Measurements from ENCODE around the gene PCDHGC3. TPM values are rescaled to one million over a fixed set of nuclear protein-coding genes. Genes with fewer than 3 reads are reported as not detected.

The PCDHGC3 gene
- total and polyA plus RNA-seq, 3 donors from 2014 or later = 14.5 to 61.1 (median 29.4) TPM

GRCh38 chr5:141434006-141434405 lies 41.8 kb upstream of the PCDHGC3 start:
- Histone ChIP-seq H3K4me1 (no peaks in the 10 kb centered on the region), H3K27ac (no peak overlapping the region), H3K9me3 (no peaks in the 10 kb centered on the region), H3K4me3 (no peak overlapping the region), H3K27me3 (no peaks in the 10 kb centered on the region), H3K36me3 (ENCODE audit: low read depth, missing control alignments) (no peaks in the 10 kb centered on the region)
- TF ChIP-seq CTCF (IDR thresholded peaks at IDR 0.05) (no peak), POLR2A (IDR thresholded peaks at IDR 0.05) (no peak)
- 58 to 76% methylated on average over 2 of the region's 2 CpGs for WGBS, 2 donors
- DNase-seq = no peak
- intact Hi-C loops (cut with DNase I; ENCODE audit: low total_unique reads) = no loop called here

- intact Hi-C loops (cut with DNase I; ENCODE audit: low total_unique reads) = no loop called here
- no peaks in the 10 kb centered on the region for H3K36me3 ChIP-seq (ENCODE audit: low read depth, missing control alignments)
- no peaks in the 10 kb centered on the region for H3K4me1 ChIP-seq
- no peaks in the 10 kb centered on the region for H3K9me3 ChIP-seq
- H3K4me3 ChIP-seq = no peak overlapping the region
- no peak overlapping the region for H3K27ac ChIP-seq
- no peak for DNase-seq
- H3K27me3 ChIP-seq = no peaks in the 10 kb centered on the region
- no peak for TF ChIP-seq CTCF (IDR thresholded peaks at IDR 0.05)
- TF ChIP-seq POLR2A (IDR thresholded peaks at IDR 0.05) = no peak
- WGBS, 2 donors = 83 to 86% methylated on average over 2 of the region's 2 CpGs
Measured at GRCh38 chr5:141437221-141437620, 38.5 kb upstream of the PCDHGC3 start.

GRCh38 chr5:141439411-141440141 lies 36.2 kb upstream of the PCDHGC3 start:
- H3K36me3 ChIP-seq (ENCODE audit: low read depth, missing control alignments) = no peaks in the 10 kb centered on the region
- DNase-seq = no peak
- H3K4me3 ChIP-seq = no peak overlapping the region
- 72 to 75% methylated on average over 10 of the region's 10 CpGs for WGBS, 2 donors
- H3K9me3 ChIP-seq = no peaks in the 10 kb centered on the region
- no peak overlapping the region for H3K27ac ChIP-seq
- intact Hi-C loops (cut with DNase I; ENCODE audit: low total_unique reads) = no loop called here
- H3K27me3 ChIP-seq = no peaks in the 10 kb centered on the region
- TF ChIP-seq POLR2A (IDR thresholded peaks at IDR 0.05) (no peak), CTCF (IDR thresholded peaks at IDR 0.05) (no peak)
- H3K4me1 ChIP-seq = no peaks in the 10 kb centered on the region

GRCh38 chr5:141440341-141440740 lies 35.4 kb upstream of the PCDHGC3 start:
- 90 to 94% methylated on average over 9 of the region's 9 CpGs for WGBS, 2 donors
- Histone ChIP-seq H3K4me1 (no peaks in the 10 kb centered on the region), H3K36me3 (ENCODE audit: low read depth, missing control alignments) (no peaks in the 10 kb centered on the region), H3K27me3 (no peaks in the 10 kb centered on the region), H3K27ac (no peak overlapping the region), H3K9me3 (no peaks in the 10 kb centered on the region), H3K4me3 (no peak overlapping the region)
- intact Hi-C loops (cut with DNase I; ENCODE audit: low total_unique reads) = no loop called here
- TF ChIP-seq CTCF (IDR thresholded peaks at IDR 0.05) (no peak), POLR2A (IDR thresholded peaks at IDR 0.05) (no peak)
- DNase-seq = no peak

All from testis (tissue), 3 donors.